HG03575 (cell line): ENCODE data around the gene FOCAD.

Source experiments
- ATAC-seq: cut with Tn5 transposase; IDR thresholded peaks from one replicate; pipeline ENCODE4 v1.9.1; 2021; ENCODE audit not compliant: unreplicated experiment, insufficient number of reproducible peaks, low FRiP score; ENCODE audit errors: extremely low read depth

FOCAD gene

GRCh38 chr9:20835377-20836286, 151.6 kb downstream of the FOCAD start:
- no peak for ATAC-seq

GRCh38 chr9:20837166-20837565, 153.1 kb downstream of the FOCAD start:
- no peak for ATAC-seq

- no peak for ATAC-seq
Observed at GRCh38 chr9:20838218-20838617, 154.2 kb downstream of the FOCAD start.

- no peak for ATAC-seq
Observed at GRCh38 chr9:20844916-20845315, 160.9 kb downstream of the FOCAD start.

GRCh38 chr9:20848490-20848889, 164.4 kb downstream of the FOCAD start:
- ATAC-seq = no peak

GRCh38 chr9:20853866-20854265, 169.8 kb downstream of the FOCAD start:
- no peak for ATAC-seq

DNA sequence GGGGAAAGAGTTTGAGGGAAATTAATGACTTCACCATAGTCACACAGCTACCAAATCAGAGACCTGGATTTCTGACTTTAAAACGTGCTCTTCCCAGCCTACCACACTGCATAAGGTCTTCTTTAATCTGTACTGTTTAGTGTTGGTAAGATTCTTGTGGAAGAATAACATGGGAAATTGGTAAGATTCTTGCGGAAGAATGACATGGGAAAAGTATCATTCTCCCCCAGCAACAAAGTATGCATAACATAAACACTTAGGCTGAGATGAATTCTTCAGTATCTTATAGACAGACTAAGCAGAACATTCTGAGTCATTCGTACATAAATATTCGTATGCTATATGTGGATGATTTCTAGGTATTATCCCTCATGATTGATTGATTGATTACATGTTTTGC, 170.4 kb downstream of the FOCAD start:
- no peak for ATAC-seq

DNA sequence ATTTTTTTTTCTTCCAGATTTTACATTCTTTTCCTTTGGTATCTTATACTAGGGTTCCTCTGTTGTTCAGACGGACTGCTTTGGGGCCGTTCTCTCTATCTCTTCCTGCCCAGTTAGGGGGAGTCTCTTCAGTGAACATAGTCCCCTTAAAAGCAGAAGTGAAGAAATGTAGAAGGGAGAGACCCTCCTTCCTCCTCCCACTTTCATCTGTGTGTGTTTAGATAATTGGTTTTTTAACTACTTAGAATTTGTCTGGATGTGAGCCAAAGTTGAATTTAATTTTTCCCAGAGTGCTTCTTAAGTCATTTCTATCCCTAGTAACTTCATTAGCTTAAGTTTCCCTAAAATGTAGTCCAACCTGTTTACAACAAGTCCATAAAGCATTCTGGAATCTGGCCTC, 179.9 kb downstream of the FOCAD start:
- no peak for ATAC-seq

- no peak for ATAC-seq
Observed at GRCh38 chr9:20865347-20865746, 181.3 kb downstream of the FOCAD start.

DNA sequence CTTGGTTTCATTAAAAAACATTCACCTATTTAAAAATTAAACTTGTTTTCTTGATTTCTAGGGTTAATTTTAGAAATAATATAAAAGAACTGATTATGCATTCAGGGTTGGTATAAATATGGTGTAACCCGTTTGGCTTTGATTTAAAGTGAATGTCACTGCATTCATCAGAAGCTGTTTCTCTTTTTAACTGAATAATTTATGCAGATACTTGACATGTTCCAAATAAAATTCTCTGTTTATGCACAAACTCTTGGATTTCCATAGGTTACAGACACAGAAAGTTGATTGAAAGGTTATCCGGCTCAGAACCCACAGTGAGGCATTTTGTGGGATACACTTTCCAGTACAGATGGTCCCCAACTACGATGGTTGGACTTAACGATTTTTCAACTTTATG, 186.1 kb downstream of the FOCAD start:
- no peak for ATAC-seq

GRCh38 chr9:20872340-20872977, 188.4 kb downstream of the FOCAD start:
- no peak for ATAC-seq

GRCh38 chr9:20873240-20873865, 189.3 kb downstream of the FOCAD start:
- ATAC-seq = no peak

- ATAC-seq = no peak
Observed at GRCh38 chr9:20880271-20880670, 196.2 kb downstream of the FOCAD start.

DNA sequence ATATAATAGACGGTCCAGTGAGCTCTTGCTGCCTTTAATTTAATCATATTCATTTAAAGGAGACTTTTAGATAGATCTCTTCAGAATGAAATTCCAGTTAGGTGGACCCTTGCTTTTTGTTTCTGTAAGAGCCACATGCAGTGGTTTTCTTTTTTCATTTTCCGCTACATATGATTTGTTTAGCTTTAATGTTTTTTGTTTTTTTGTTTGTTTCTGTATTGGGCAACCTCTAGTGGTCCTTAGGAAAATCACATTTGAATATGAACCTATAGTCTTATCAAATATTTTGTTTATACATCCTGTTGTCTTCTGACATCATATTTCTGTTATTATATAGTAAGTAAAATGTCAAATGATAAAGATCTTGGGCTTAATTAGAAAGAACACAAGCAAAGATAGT, 196.6 kb downstream of the FOCAD start:
- ATAC-seq = no peak

- ATAC-seq = no peak
Observed at GRCh38 chr9:20884985-20885593, 201.0 kb downstream of the FOCAD start.

DNA sequence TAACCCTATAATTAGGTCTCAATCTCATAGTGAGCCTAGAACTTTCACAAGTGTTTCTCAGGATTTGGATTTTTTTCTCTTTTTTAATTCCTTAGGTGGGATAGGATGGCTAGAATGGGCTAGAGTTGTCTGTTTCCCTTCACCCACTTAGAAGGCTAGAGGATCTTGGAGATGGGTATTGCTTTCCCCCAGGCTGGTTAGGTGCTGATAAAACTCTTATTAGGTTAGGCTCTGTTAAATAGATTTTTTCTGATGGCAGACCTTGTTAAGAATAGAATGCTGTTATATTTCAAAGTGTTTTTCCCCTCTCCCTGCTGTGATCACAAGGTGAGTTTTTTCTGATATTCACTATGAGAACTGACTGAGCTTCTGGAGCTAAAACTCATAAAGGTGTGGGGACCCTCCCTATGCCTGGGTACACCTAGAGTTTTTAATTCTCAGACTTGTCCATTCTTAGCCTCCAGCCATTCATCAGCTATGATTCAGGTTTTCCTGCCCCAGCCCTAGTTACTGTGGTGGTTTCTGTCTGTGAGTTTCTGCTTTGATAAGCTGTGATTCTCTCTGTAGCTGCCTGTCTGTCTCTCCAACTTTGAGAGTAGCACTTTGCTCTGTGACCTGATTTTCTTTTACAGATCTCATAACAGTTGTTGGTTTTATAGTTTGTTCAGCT, 215.0 kb downstream of the FOCAD start:
- ATAC-seq = no peak

- ATAC-seq = no peak
Observed at GRCh38 chr9:20903212-20903611, 219.2 kb downstream of the FOCAD start.

GRCh38 chr9:20904995-20905394, 220.9 kb downstream of the FOCAD start:
- no peak for ATAC-seq

- ATAC-seq = no peak
Observed at GRCh38 chr9:20906326-20906725, 222.3 kb downstream of the FOCAD start.
